Measurements from ENCODE around the gene MPDU1. TPM values are rescaled to one million over a fixed set of nuclear protein-coding genes. Genes with fewer than 3 reads are reported as not detected.

MPDU1 gene
- total and polyA plus RNA-seq, 2 of the 13 experiments (the other 11 are each of a cell fraction or from before 2014, with no cell fraction given): 112 to 167 TPM

- no peak overlapping the region for H2AFZ ChIP-seq (ENCODE audit: low read length)
- FAIRE-seq (peak; percentile 66), ATAC-seq (no peak), DNase-seq (ENCODE audit: low spot score) (no peak)
- in situ Hi-C loops (cut with HindIII; ENCODE audit: extremely low pct_ligation_motif_present, low pct_unique_long_range_greater_than_20kb): no loop called here
- no peaks in the 10 kb centered on the region for H4K20me1 ChIP-seq (ENCODE audit: insufficient read depth, low read length)
- no peaks in the 10 kb centered on the region for H3K9me3 ChIP-seq (ENCODE audit: low read length)
- 14% methylated on average over 5 of the region's 5 CpGs for WGBS (ENCODE audit: low lambda C conversion rate)
- intact Hi-C loops (cut with micrococcal nuclease; ENCODE audit: unreplicated experiment): no loop called here
- H3K4me1 ChIP-seq (ENCODE audit: insufficient read depth, low read length): peaks cover 46% of the 10 kb centered on the region
- H3K9ac ChIP-seq (ENCODE audit: insufficient read depth, low read depth, low read length): no peak overlapping the region
- H3K4me2 ChIP-seq (ENCODE audit: low read depth, low read length): no peak overlapping the region
- H3K27me3 ChIP-seq (ENCODE audit: control insufficient read depth in 1 of 2, insufficient read depth in 2 of 2, low read length in 2 of 2): no peaks in the 10 kb centered on the region; a peak in 1 of 5 replicates
- H3K36me3 ChIP-seq (replicated peaks in 1 of 2; ENCODE audit: control insufficient read depth in 1 of 2, insufficient read depth in 2 of 2, low read length in 2 of 2): no peaks in the 10 kb centered on the region
- TF ChIP-seq BHLHE40 (IDR thresholded peaks at IDR 0.05; ENCODE audit: low read length): peak; percentile 52; the same call in 1 of the 2 replicates
- TF ChIP-seq ZBTB38 (CRISPR knock-in tag; IDR thresholded peaks at IDR 0.05): no peak
- no peak for TF ChIP-seq ZNF776 (CRISPR knock-in tag; IDR thresholded peaks at IDR 0.05)
- no peak for TF ChIP-seq ZNF33A (CRISPR knock-in tag; IDR thresholded peaks at IDR 0.05; ENCODE audit: borderline replicate concordance)
- TF ChIP-seq SOX6 (IDR thresholded peaks at IDR 0.05): no peak
- peak; percentile 23; the same call in 1 of the 2 replicates for TF ChIP-seq SOX6 (CRISPR knock-in tag; IDR thresholded peaks at IDR 0.05)
- TF ChIP-seq KDM1A (CRISPR knock-in tag; IDR thresholded peaks at IDR 0.05): 0 out of 2 replicates have a peak, but pooled peaks have one; percentile 36
- TF ChIP-seq RARA (CRISPR knock-in tag; IDR thresholded peaks at IDR 0.05): peak; percentile 23; the same call in 1 of the 2 replicates
- TF ChIP-seq HIC2 (CRISPR knock-in tag; IDR thresholded peaks at IDR 0.05; ENCODE audit: low read depth): peak; percentile 37; the same call in 1 of the 2 replicates
- TF ChIP-seq HNF4A (CRISPR knock-in tag; IDR thresholded peaks at IDR 0.05): peak; percentile 23; the same call in 1 of the 2 replicates
- peak; percentile 58; the same call in 1 of the 2 replicates for TF ChIP-seq FOSL2 (CRISPR knock-in tag; IDR thresholded peaks at IDR 0.05)
- TF ChIP-seq GATAD2A (CRISPR knock-in tag; IDR thresholded peaks at IDR 0.05): peak; percentile 40; the same call in 1 of the 2 replicates
- TF ChIP-seq ZNF770 (CRISPR knock-in tag; IDR thresholded peaks at IDR 0.05): peak; percentile 98
- peak; percentile 72; the same call in 1 of the 2 replicates for TF ChIP-seq ZMYM3 (CRISPR knock-in tag; IDR thresholded peaks at IDR 0.05)
- TF ChIP-seq ZNF790 (CRISPR knock-in tag; IDR thresholded peaks at IDR 0.05; ENCODE audit: borderline replicate concordance): no peak
- no peak for TF ChIP-seq ELF4 (CRISPR knock-in tag; IDR thresholded peaks at IDR 0.05; ENCODE audit: borderline replicate concordance)
- BruUV-seq (replicated peaks): no TSS peak
- peaks cover 15% of the 10 kb centered on the region for H3K79me2 ChIP-seq (ENCODE audit: insufficient read depth, low read length)
- no peak overlapping the region for H3K4me3 ChIP-seq (replicated peaks in 1 of 3; ENCODE audit: insufficient read depth in 1 of 3, low read depth in 2 of 3, low read length in 3 of 3)
- POLR2A ChIA-PET: interaction anchor here (0.7 to 2.8 kb wide), 2 partner anchors 9 to 63 kb away, joined by 5 to 6 read pairs; partner anchors contain the start of genes FXR2 and TP53
- CTCF ChIA-PET (ENCODE audit: low intra/inter-chr PET ratio, low total read pairs): no interaction called here
- H3K27ac ChIP-seq (ENCODE audit: extremely low read length, insufficient read depth, low read length): no peak overlapping the region
These were observed 40.0 kb downstream of the MPDU1 start for GRCh38 chr17:7623661-7624060.

All from HepG2 (cell line).